Astrocyte of the cerebellum (primary cell): ENCODE results near the gene SCYGR7.

Source experiments
- DNase-seq: peaks from one replicate; pipeline ENCODE4 v3.0.0-alpha.2; 2011; ENCODE audit warnings: low read depth
- H3K4me3 ChIP-seq: 2 replicates; pipeline ENCODE4 v1.5.1; 2011; ENCODE audit warnings: mild to moderate bottlenecking, low read depth, low read length, moderate library complexity
- CTCF ChIP-seq: IDR thresholded peaks from 2 replicates; pipeline ENCODE4 v1.5.1; 2012; ENCODE audit warnings: low read length, low read depth, moderate library complexity, mild to moderate bottlenecking; ENCODE audit errors: missing control alignments
- in situ Hi-C: cut with HindIII; loops from 2 replicates; pipeline ENCODE4 v1.10.0; 2017; ENCODE audit warnings: low sequenced_read_pairs

Gene SCYGR7

GRCh38 chr2:227728035-227728434 lies at the start of gene SCYGR7:
SCYGR7 (plus strand) TSS chr2:227728335; CDS start chr2:227728335, 0 bp downstream.
- TF ChIP-seq CTCF: no peak
- in situ Hi-C loops: no loop called here
- H3K4me3 ChIP-seq: no peak within 1 kb of the TSS
- no peak for DNase-seq

- DNase-seq: no peak
- in situ Hi-C loops: no loop called here
- no peak for TF ChIP-seq CTCF
Observed at GRCh38 chr2:227684258-227684657, 43.9 kb upstream of the SCYGR7 start.

GRCh38 chr2:227687189-227687588 lies 40.9 kb upstream of the SCYGR7 start:
- in situ Hi-C loops: no loop called here
- no peak for DNase-seq
- H3K4me3 ChIP-seq: no peak overlapping the region
- TF ChIP-seq CTCF: no peak

More at GRCh38 chr2:227684258-227684657, 43.9 kb upstream of the SCYGR7 start:
- H3K4me3 ChIP-seq: no peak overlapping the region

GRCh38 chr2:227696990-227697679 lies 31.0 kb upstream of the SCYGR7 start:
- no peak for TF ChIP-seq CTCF
- in situ Hi-C loops: no loop called here
- DNase-seq: no peak
- no peak overlapping the region for H3K4me3 ChIP-seq

GRCh38 chr2:227701556-227701955 lies 26.6 kb upstream of the SCYGR7 start:
- no peak overlapping the region for H3K4me3 ChIP-seq
- DNase-seq: no peak
- no peak for TF ChIP-seq CTCF
- in situ Hi-C loops: no loop called here

GRCh38 chr2:227703280-227703732 lies 24.8 kb upstream of the SCYGR7 start:
- TF ChIP-seq CTCF: no peak
- H3K4me3 ChIP-seq: no peak overlapping the region
- in situ Hi-C loops: no loop called here
- no peak for DNase-seq
